ENCODE results near the gene IMPG2.

The IMPG2 gene

DNA sequence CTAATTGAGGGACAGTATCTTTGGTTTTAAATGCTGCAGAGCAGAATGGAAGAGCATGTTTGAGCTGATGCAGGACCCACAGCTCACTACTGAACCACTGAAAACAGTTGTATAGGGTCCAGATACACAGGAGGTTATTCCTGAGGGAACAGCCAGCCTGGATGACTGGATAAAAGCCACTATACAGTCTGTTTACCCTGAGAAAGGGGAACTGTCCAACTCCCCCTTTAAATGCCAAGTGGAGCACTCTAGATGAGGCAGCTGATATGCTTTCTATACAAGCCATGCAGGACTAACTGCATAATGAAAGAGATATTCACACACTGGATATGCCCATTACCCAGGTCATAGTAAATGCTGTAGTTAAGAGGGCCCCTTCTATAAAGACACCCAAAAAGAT lies 138.6 kb downstream of the IMPG2 start:
- no peak for DNase-seq

DNA sequence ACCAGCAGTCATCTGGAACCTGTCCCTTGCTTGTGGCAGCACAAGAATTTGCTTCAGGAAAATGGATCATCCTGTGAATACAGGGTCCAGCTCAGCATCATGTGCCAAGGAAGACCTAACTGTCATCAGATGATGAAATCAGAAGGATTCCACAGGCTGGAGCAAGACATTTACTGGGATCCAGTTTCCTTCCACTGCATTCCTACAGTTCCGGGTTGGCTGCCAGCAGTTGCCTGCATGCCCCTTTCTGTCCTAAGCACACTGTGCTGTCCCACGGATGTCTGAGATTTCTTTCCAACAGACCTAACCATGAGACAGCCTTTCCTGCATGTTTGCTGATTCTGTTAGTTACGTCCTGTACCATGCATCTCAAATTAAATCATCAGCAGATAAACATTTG lies 140.7 kb downstream of the IMPG2 start:
- DNase-seq = peak; percentile 84

DNA sequence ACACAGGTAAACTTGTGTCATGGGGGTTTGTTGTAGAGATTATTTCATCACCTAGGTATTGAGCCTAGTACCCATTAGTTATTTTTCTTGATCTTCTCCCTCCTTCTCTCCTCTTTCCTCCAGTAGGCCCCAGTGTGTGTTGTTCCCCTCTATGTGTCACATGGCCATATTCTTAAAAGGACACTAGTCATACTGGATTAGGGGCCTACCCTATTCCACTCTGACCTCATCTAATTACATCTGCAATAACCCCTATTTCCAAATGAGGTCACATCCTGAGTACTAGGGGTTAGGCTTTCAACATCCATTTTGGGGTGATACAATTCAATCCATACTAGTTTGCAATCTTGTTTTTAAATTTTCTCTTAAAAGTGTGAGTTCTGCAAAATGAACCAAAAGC lies 142.8 kb downstream of the IMPG2 start:
- DNase-seq = no peak
